GM19467 (cell line): Measurements from ENCODE around the gene ARHGAP18.
"Not testable (repeated sequence)": the region's sequence is repeated elsewhere in the genome, so short reads cannot be mapped to it uniquely, and the experiment has no call there.

Experiments
- ATAC-seq: cut with Tn5 transposase; IDR thresholded peaks from one replicate; pipeline ENCODE4 v1.9.1; 2021; ENCODE audit warnings: mild to moderate bottlenecking, moderate library complexity; ENCODE audit not compliant: unreplicated experiment

ARHGAP18 gene

GRCh38 chr6:129597023-129597713 lies 112.8 kb downstream of the ARHGAP18 start:
- no peak for ATAC-seq

- no peak for ATAC-seq
Observed at GRCh38 chr6:129596522-129596921, 113.5 kb downstream of the ARHGAP18 start.

GRCh38 chr6:129593233-129593564 lies 116.8 kb downstream of the ARHGAP18 start:
- ATAC-seq, result no peak

GRCh38 chr6:129592516-129593232 lies 117.3 kb downstream of the ARHGAP18 start:
- ATAC-seq, result no peak

GRCh38 chr6:129590408-129591022 lies 119.5 kb downstream of the ARHGAP18 start:
- no peak for ATAC-seq

- no peak for ATAC-seq
Observed at GRCh38 chr6:129586815-129587214, 123.2 kb downstream of the ARHGAP18 start.

- no peak for ATAC-seq
Observed at GRCh38 chr6:129583866-129584265, 126.1 kb downstream of the ARHGAP18 start.

GRCh38 chr6:129578315-129578714 lies 131.7 kb downstream of the ARHGAP18 start:
- ATAC-seq, result no peak

- no peak for ATAC-seq
Observed at GRCh38 chr6:129577691-129578090, 132.3 kb downstream of the ARHGAP18 start.

GRCh38 chr6:129576456-129576855 lies 133.5 kb downstream of the ARHGAP18 start:
- no peak for ATAC-seq

- ATAC-seq, result no peak
Observed at GRCh38 chr6:129575378-129576118, 134.4 kb downstream of the ARHGAP18 start.

- ATAC-seq, result not testable (repeated sequence)
Observed at GRCh38 chr6:129574605-129575004, 135.4 kb downstream of the ARHGAP18 start.

GRCh38 chr6:129570929-129571328 lies 139.0 kb downstream of the ARHGAP18 start:
- not testable (repeated sequence) for ATAC-seq

GRCh38 chr6:129568015-129568414 lies 142.0 kb downstream of the ARHGAP18 start:
- no peak for ATAC-seq

- no peak for ATAC-seq
Observed at GRCh38 chr6:129567374-129567773, 142.6 kb downstream of the ARHGAP18 start.

GRCh38 chr6:129565811-129566210 lies 144.2 kb downstream of the ARHGAP18 start:
- no peak for ATAC-seq

- no peak for ATAC-seq
Observed at GRCh38 chr6:129565366-129565765, 144.6 kb downstream of the ARHGAP18 start.

GRCh38 chr6:129558248-129558647 lies 151.7 kb downstream of the ARHGAP18 start:
- no peak for ATAC-seq

- ATAC-seq, result no peak
Observed at GRCh38 chr6:129555206-129555832, 154.7 kb downstream of the ARHGAP18 start.

GRCh38 chr6:129552413-129552812 lies 157.6 kb downstream of the ARHGAP18 start:
- ATAC-seq, result no peak

- ATAC-seq, result no peak
Observed at GRCh38 chr6:129551486-129551885, 158.5 kb downstream of the ARHGAP18 start.
